ENCODE data around the gene HINFP. TPM values are rescaled to one million over a fixed set of nuclear protein-coding genes. Genes with fewer than 3 reads are reported as not detected.

HINFP gene
- total and polyA plus RNA-seq, 9 of the 15 experiments (the other 6 are each of a cell fraction or from before 2014, with no cell fraction given) = 13.8 to 34.1 (median 22.5) TPM

DNA sequence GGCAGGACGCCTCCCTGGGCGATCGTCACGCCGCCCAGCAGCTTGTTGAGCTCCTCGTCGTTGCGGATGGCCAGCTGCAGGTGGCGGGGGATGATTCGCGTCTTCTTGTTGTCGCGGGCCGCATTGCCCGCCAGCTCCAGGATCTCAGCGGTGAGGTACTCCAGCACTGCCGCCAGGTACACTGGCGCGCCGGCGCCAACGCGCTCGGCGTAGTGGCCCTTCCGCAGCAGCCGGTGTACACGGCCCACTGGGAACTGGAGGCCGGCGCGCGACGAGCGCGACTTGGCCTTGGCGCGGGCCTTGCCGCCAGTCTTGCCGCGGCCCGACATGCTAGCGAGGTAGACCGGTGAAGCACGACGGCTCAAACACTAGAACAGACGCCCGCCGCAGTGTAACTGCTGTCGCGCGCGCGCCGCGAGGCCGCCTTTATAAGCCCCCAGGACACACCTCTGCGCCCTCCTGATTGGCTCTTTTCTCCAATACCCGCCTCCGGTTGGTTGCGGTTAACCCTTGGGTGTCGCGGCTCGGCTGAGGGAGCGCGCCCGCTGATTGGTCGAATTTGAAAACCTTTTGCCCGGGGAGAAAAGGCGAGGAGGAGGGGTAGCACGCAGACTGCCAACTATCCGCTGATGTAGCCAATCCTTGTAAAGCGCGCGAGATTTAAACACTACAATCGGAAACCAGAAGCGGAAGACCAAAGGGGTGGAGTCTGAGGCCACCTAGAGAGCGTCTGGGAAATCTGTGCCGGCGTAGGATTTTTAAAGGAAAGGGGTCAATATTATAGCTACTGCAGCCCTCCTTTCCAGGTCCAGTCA lies 26.1 kb upstream of the HINFP start (continued):
- TF ChIP-seq, protein P1, sequence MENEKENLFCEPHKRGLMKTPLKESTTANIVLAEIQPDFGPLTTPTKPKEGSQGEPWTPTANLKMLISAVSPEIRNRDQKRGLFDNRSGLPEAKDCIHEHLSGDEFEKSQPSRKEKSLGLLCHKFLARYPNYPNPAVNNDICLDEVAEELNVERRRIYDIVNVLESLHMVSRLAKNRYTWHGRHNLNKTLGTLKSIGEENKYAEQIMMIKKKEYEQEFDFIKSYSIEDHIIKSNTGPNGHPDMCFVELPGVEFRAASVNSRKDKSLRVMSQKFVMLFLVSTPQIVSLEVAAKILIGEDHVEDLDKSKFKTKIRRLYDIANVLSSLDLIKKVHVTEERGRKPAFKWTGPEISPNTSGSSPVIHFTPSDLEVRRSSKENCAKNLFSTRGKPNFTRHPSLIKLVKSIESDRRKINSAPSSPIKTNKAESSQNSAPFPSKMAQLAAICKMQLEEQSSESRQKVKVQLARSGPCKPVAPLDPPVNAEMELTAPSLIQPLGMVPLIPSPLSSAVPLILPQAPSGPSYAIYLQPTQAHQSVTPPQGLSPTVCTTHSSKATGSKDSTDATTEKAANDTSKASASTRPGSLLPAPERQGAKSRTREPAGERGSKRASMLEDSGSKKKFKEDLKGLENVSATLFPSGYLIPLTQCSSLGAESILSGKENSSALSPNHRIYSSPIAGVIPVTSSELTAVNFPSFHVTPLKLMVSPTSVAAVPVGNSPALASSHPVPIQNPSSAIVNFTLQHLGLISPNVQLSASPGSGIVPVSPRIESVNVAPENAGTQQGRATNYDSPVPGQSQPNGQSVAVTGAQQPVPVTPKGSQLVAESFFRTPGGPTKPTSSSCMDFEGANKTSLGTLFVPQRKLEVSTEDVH (IDR thresholded peaks at IDR 0.05; ENCODE audit: low read depth, partially characterized antibody) = peak; percentile 73
- no peak for TF ChIP-seq ZNF551 (CRISPR knock-in tag; IDR thresholded peaks at IDR 0.05)
- TF ChIP-seq MYBL2 (IDR thresholded peaks at IDR 0.05; ENCODE audit: low read depth) = peak; percentile 98
- peak; percentile 81; the same call in 1 of the 2 replicates for TF ChIP-seq MYBL2 (CRISPR knock-in tag; IDR thresholded peaks at IDR 0.05; ENCODE audit: borderline replicate concordance)
- TF ChIP-seq POLR2B (IDR thresholded peaks at IDR 0.05; ENCODE audit: low read depth, partially characterized antibody) = peak; percentile 100
- peak; percentile 99 for TF ChIP-seq POLR2AphosphoS2 (IDR thresholded peaks at IDR 0.05; ENCODE audit: low read length)
- TF ChIP-seq, protein P2, sequence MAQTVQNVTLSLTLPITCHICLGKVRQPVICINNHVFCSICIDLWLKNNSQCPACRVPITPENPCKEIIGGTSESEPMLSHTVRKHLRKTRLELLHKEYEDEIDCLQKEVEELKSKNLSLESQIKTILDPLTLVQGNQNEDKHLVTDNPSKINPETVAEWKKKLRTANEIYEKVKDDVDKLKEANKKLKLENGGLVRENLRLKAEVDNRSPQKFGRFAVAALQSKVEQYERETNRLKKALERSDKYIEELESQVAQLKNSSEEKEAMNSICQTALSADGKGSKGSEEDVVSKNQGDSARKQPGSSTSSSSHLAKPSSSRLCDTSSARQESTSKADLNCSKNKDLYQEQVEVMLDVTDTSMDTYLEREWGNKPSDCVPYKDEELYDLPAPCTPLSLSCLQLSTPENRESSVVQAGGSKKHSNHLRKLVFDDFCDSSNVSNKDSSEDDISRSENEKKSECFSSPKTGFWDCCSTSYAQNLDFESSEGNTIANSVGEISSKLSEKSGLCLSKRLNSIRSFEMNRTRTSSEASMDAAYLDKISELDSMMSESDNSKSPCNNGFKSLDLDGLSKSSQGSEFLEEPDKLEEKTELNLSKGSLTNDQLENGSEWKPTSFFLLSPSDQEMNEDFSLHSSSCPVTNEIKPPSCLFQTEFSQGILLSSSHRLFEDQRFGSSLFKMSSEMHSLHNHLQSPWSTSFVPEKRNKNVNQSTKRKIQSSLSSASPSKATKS (CRISPR knock-in tag; IDR thresholded peaks at IDR 0.05) = no peak
- TF ChIP-seq ZNF57 (CRISPR knock-in tag; IDR thresholded peaks at IDR 0.05) = no peak
- no peak for TF ChIP-seq ZNF347 (CRISPR knock-in tag; IDR thresholded peaks at IDR 0.05; ENCODE audit: low read depth)
- peak; percentile 41; the same call in 1 of the 2 replicates for TF ChIP-seq NFRKB (IDR thresholded peaks at IDR 0.05; ENCODE audit: low read depth)
- TF ChIP-seq ETV5 (CRISPR knock-in tag; IDR thresholded peaks at IDR 0.05; ENCODE audit: low read depth) = peak; percentile 80
- peak; percentile 50; the same call in 1 of the 2 replicates for TF ChIP-seq ZNF324 (CRISPR knock-in tag; IDR thresholded peaks at IDR 0.05)
- peak; percentile 79 for TF ChIP-seq PHF20 (IDR thresholded peaks at IDR 0.05; ENCODE audit: partially characterized antibody)
- TF ChIP-seq NONO (IDR thresholded peaks at IDR 0.05; ENCODE audit: low read depth in 2 of 2, low read length in 1 of 2) = peak; percentile 78 to 100; a peak in 3 of 4 replicates
- peak; percentile 63; the same call in 1 of the 2 replicates for TF ChIP-seq ZNF263 (CRISPR knock-in tag; IDR thresholded peaks at IDR 0.05; ENCODE audit: borderline replicate concordance)
- peak; percentile 38; the same call in 1 of the 2 replicates for TF ChIP-seq JUN (IDR thresholded peaks at IDR 0.05; ENCODE audit: borderline replicate concordance, low read depth, low read length)
- no peak for TF ChIP-seq JUN (CRISPR knock-in tag; IDR thresholded peaks at IDR 0.05; ENCODE audit: borderline replicate concordance)
- no peak for TF ChIP-seq ZNF184 (CRISPR knock-in tag; IDR thresholded peaks at IDR 0.05)
- TF ChIP-seq ERF (CRISPR knock-in tag; IDR thresholded peaks at IDR 0.05) = peak; percentile 82; the same call in 1 of the 2 replicates
- peak; percentile 100 for TF ChIP-seq SUPT5H (IDR thresholded peaks at IDR 0.05)
- peak; percentile 51; the same call in 1 of the 2 replicates for TF ChIP-seq CREB1 (IDR thresholded peaks at IDR 0.05)
- TF ChIP-seq CREB1 (CRISPR knock-in tag; IDR thresholded peaks at IDR 0.05) = peak; percentile 70; the same call in 1 of the 2 replicates
- TF ChIP-seq RBM34 (IDR thresholded peaks at IDR 0.05; ENCODE audit: borderline replicate concordance, insufficient read depth, low read length) = 0 out of 2 replicates have a peak, but pooled peaks have one; percentile 65
